NT2/D1 (cell line): ENCODE data around the gene TNFSF11.

ENCODE experiments used
- DNase-seq: peaks from one replicate; pipeline ENCODE4 v3.0.0-alpha.2; 2011; ENCODE audit warnings: low read depth, low spot score
- H3K27me3 ChIP-seq: 2 replicates; pipeline ENCODE4 v1.6.0; 2011; ENCODE audit warnings: mild to moderate bottlenecking; ENCODE audit not compliant: insufficient read length, insufficient read depth
- H3K36me3 ChIP-seq: 2 replicates; pipeline ENCODE4 v1.6.1; 2011; ENCODE audit warnings: mild to moderate bottlenecking, low read length, mixed read lengths; ENCODE audit not compliant: insufficient read depth, insufficient read length
- H3K4me1 ChIP-seq: 2 replicates; pipeline ENCODE4 v1.5.1; 2011; ENCODE audit not compliant: insufficient read depth, insufficient read length
- H3K4me3 ChIP-seq: 2 replicates; pipeline ENCODE4 v1.5.1; 2011; ENCODE audit warnings: low read depth; ENCODE audit not compliant: insufficient read length
- H3K9ac ChIP-seq: 2 replicates; pipeline ENCODE4 v1.6.0; 2011; ENCODE audit warnings: low read depth; ENCODE audit not compliant: insufficient read length
- H3K9me3 ChIP-seq: 2 replicates; pipeline ENCODE4 v1.5.1; 2011; ENCODE audit warnings: mild to moderate bottlenecking, low read length; ENCODE audit not compliant: insufficient read depth
- SUZ12 ChIP-seq: IDR thresholded peaks from 2 replicates; pipeline ENCODE4 v1.6.1; 2011; ENCODE audit not compliant: insufficient read length, insufficient read depth; ENCODE audit errors: extremely low read depth
- YY1 ChIP-seq: IDR thresholded peaks from 2 replicates; pipeline ENCODE4 v1.6.1; 2011; ENCODE audit not compliant: insufficient read length, insufficient read depth
- ZNF274 ChIP-seq: IDR thresholded peaks from 2 replicates; pipeline ENCODE4 v1.6.1; 2011; ENCODE audit warnings: mild to moderate bottlenecking, low read depth, low read length

Gene TNFSF11

GRCh38 chr13:42561752-42562467 lies 12.0 kb upstream of the TNFSF11 start:
- no peaks in the 10 kb centered on the region for H3K4me1 ChIP-seq
- no peaks in the 10 kb centered on the region for H3K27me3 ChIP-seq
- no peaks in the 10 kb centered on the region for H3K36me3 ChIP-seq
- DNase-seq = no peak
- H3K9me3 ChIP-seq = no peaks in the 10 kb centered on the region
- no peak overlapping the region for H3K4me3 ChIP-seq
- H3K9ac ChIP-seq = no peak overlapping the region
- TF ChIP-seq ZNF274 = no peak
- no peak for TF ChIP-seq YY1
- TF ChIP-seq SUZ12 = no peak

GRCh38 chr13:42567906-42568305 lies 6.0 kb upstream of the TNFSF11 start:
- Histone ChIP-seq H3K36me3 (no peaks in the 10 kb centered on the region), H3K4me1 (no peaks in the 10 kb centered on the region), H3K9ac (no peak overlapping the region), H3K9me3 (peaks cover 13% of the 10 kb centered on the region; the same call in 1 of the 2 replicates), H3K4me3 (no peak overlapping the region), H3K27me3 (peaks cover 3% of the 10 kb centered on the region)
- DNase-seq = no peak
- no peak for TF ChIP-seq SUZ12
- no peak for TF ChIP-seq YY1
- no peak for TF ChIP-seq ZNF274

GRCh38 chr13:42569576-42570344 lies 4.2 kb upstream of the TNFSF11 start:
- Histone ChIP-seq H3K4me3 (no peak overlapping the region), H3K9me3 (peaks cover 17% of the 10 kb centered on the region; the same call in 1 of the 2 replicates), H3K36me3 (no peaks in the 10 kb centered on the region), H3K9ac (no peak overlapping the region), H3K4me1 (no peaks in the 10 kb centered on the region), H3K27me3 (peaks cover 21% of the 10 kb centered on the region)
- TF ChIP-seq ZNF274 (no peak), SUZ12 (no peak), YY1 (no peak)
- DNase-seq = no peak

GRCh38 chr13:42571895-42572294 lies 2.1 kb upstream of the TNFSF11 start:
- H3K4me3 ChIP-seq = no peak overlapping the region
- no peak for TF ChIP-seq SUZ12
- TF ChIP-seq ZNF274 = no peak
- TF ChIP-seq YY1 = no peak
- peaks cover 17% of the 10 kb centered on the region; the same call in 1 of the 2 replicates for H3K9me3 ChIP-seq
- H3K9ac ChIP-seq = no peak overlapping the region
- no peaks in the 10 kb centered on the region for H3K4me1 ChIP-seq
- H3K27me3 ChIP-seq = peaks cover 38% of the 10 kb centered on the region
- no peaks in the 10 kb centered on the region for H3K36me3 ChIP-seq
- DNase-seq = no peak

GRCh38 chr13:42574435-42575311 lies 721 bp downstream of the TNFSF11 start:
- TF ChIP-seq ZNF274 (no peak), YY1 (no peak), SUZ12 (no peak)
- no peak for DNase-seq
- no peaks in the 10 kb centered on the region for H3K4me1 ChIP-seq
- H3K9me3 ChIP-seq = peaks cover 17% of the 10 kb centered on the region; the same call in 1 of the 2 replicates
- peak overlapping the region; percentile 64 for H3K9ac ChIP-seq
- no peaks in the 10 kb centered on the region for H3K36me3 ChIP-seq
- peak overlapping the region; percentile 66 for H3K4me3 ChIP-seq
- H3K27me3 ChIP-seq = peaks cover 38% of the 10 kb centered on the region

- H3K9me3 ChIP-seq = peaks cover 17% of the 10 kb centered on the region; the same call in 1 of the 2 replicates
- no peaks in the 10 kb centered on the region for H3K36me3 ChIP-seq
- H3K9ac ChIP-seq = no peak overlapping the region
- no peak overlapping the region for H3K4me3 ChIP-seq
- peaks cover 38% of the 10 kb centered on the region for H3K27me3 ChIP-seq
- H3K4me1 ChIP-seq = no peaks in the 10 kb centered on the region
- TF ChIP-seq YY1 (no peak), SUZ12 (no peak), ZNF274 (no peak)
- no peak for DNase-seq
Measured at GRCh38 chr13:42575938-42576337, 2.0 kb downstream of the TNFSF11 start.
